ENCODE data around the gene MOB1B.
"Not testable (repeated sequence)": the region's sequence is repeated elsewhere in the genome, so short reads cannot be mapped to it uniquely, and the experiment has no call there.

Gene MOB1B

GRCh38 chr4:71009890-71010588 lies 107.9 kb downstream of the MOB1B start:
- no peak for DNase-seq (ENCODE audit: low read depth)

GRCh38 chr4:71011451-71011850 lies 109.3 kb downstream of the MOB1B start:
- TF ChIP-seq CTCF (IDR thresholded peaks at IDR 0.05; ENCODE audit: control insufficient read depth, insufficient read depth, low read depth, low read length, missing control alignments): no peak
- no peak for DNase-seq (ENCODE audit: low read depth)
- no peak overlapping the region for H3K4me3 ChIP-seq (ENCODE audit: control insufficient read depth, low read depth, low read length)

More at GRCh38 chr4:71009890-71010588, 107.9 kb downstream of the MOB1B start:
- no peak overlapping the region for H3K4me3 ChIP-seq (ENCODE audit: control insufficient read depth, low read depth, low read length)
- TF ChIP-seq CTCF (IDR thresholded peaks at IDR 0.05; ENCODE audit: control insufficient read depth, insufficient read depth, low read depth, low read length, missing control alignments): peak; percentile 47

- not testable (repeated sequence) for DNase-seq (ENCODE audit: low read depth); H3K4me3 ChIP-seq (ENCODE audit: control insufficient read depth, low read depth, low read length)
These were observed 115.2 kb downstream of the MOB1B start for GRCh38 chr4:71017391-71017790.

GRCh38 chr4:71020611-71021010 lies 118.4 kb downstream of the MOB1B start:
- no peak for TF ChIP-seq CTCF (IDR thresholded peaks at IDR 0.05; ENCODE audit: control insufficient read depth, insufficient read depth, low read depth, low read length, missing control alignments)
- no peak overlapping the region for H3K4me3 ChIP-seq (ENCODE audit: control insufficient read depth, low read depth, low read length)
- no peak for DNase-seq (ENCODE audit: low read depth)

- no peak overlapping the region for H3K4me3 ChIP-seq (ENCODE audit: control insufficient read depth, low read depth, low read length)
- no peak for TF ChIP-seq CTCF (IDR thresholded peaks at IDR 0.05; ENCODE audit: control insufficient read depth, insufficient read depth, low read depth, low read length, missing control alignments)
- DNase-seq (ENCODE audit: low read depth): no peak
These were observed 123.5 kb downstream of the MOB1B start for GRCh38 chr4:71025654-71026053.

- no peak overlapping the region for H3K4me3 ChIP-seq (ENCODE audit: control insufficient read depth, low read depth, low read length)
- DNase-seq (ENCODE audit: low read depth): peak; percentile 42
- TF ChIP-seq CTCF (IDR thresholded peaks at IDR 0.05; ENCODE audit: control insufficient read depth, insufficient read depth, low read depth, low read length, missing control alignments): no peak
These were observed 123.9 kb downstream of the MOB1B start for GRCh38 chr4:71026086-71026485.

GRCh38 chr4:71027611-71028010 lies 125.4 kb downstream of the MOB1B start:
- DNase-seq (ENCODE audit: low read depth): no peak
- TF ChIP-seq CTCF (IDR thresholded peaks at IDR 0.05; ENCODE audit: control insufficient read depth, insufficient read depth, low read depth, low read length, missing control alignments): no peak
- no peak overlapping the region for H3K4me3 ChIP-seq (ENCODE audit: control insufficient read depth, low read depth, low read length)

Measured in AG09309 (cell line).